Measurements from ENCODE around the gene MYL6B. TPM values are rescaled to one million over a fixed set of nuclear protein-coding genes. Genes with fewer than 3 reads are reported as not detected.

The MYL6B gene
- polyA plus RNA-seq, 2 of the 4 experiments (the other 2 are of a cell fraction), result 67.0 to 83.9 TPM

- Histone ChIP-seq H3K4me2 (no peak overlapping the region; the same call in 2 of the 3 replicates), H3K27ac (peak overlapping the region in 1 of 2 experiments; percentile 46; a peak in 2 of 6 replicates), H3K4me1 (peaks cover 3% of the 10 kb centered on the region), H3K9me3 (no peaks in the 10 kb centered on the region), H3K4me3 (no peak overlapping the region)
- DNase-seq (ENCODE audit: low read depth in 1 of 2, low spot score in 1 of 2), result peak; percentile 79 to 91
- CTCF ChIA-PET, result interaction anchor here (0.8 to 6.5 kb wide), 14 partner anchors 9 to 444 kb away, joined by 3 to 204 read pairs (median 4); partner anchors contain the start of genes ESYT1, MYL6, NABP2 and RNF41
- ATAC-seq, result peak in 1 of 2 experiments; percentile 23; a peak in 3 of 6 replicates
- POLR2A ChIA-PET, result no interaction called here
- 0% methylated on average over 1 of the region's 1 CpG for WGBS (ENCODE audit: missing lambda C conversion rate)
- FAIRE-seq, result no peak
- TF ChIP-seq ZSCAN20 (CRISPR knock-in tag; IDR thresholded peaks at IDR 0.05) (no peak), MYC (IDR thresholded peaks at IDR 0.05; ENCODE audit: borderline replicate concordance, low read length) (no peak), NPAS2 (CRISPR knock-in tag; IDR thresholded peaks at IDR 0.05; ENCODE audit: borderline replicate concordance) (no peak), RARB (CRISPR knock-in tag; IDR thresholded peaks at IDR 0.05) (no peak), SMC3 (IDR thresholded peaks at IDR 0.05) (peak; percentile 69), HOXB13 (CRISPR knock-in tag; IDR thresholded peaks at IDR 0.05; ENCODE audit: low read depth) (no peak), RFX5 (IDR thresholded peaks at IDR 0.05) (no peak), CTCF (IDR thresholded peaks at IDR 0.05) (peak; percentile 93), NR3C1 (IDR thresholded peaks at IDR 0.05) (no peak), CHD2 (IDR thresholded peaks at IDR 0.05; ENCODE audit: low read length, partially characterized antibody) (no peak), PHF8 (IDR thresholded peaks at IDR 0.05; ENCODE audit: borderline replicate concordance, low read depth) (no peak), SREBF2 (IDR thresholded peaks at IDR 0.05) (no peak), HES2 (IDR thresholded peaks at IDR 0.05) (no peak), E2F6 (IDR thresholded peaks at IDR 0.05; ENCODE audit: borderline replicate concordance, low read depth) (no peak), EP300 (IDR thresholded peaks at IDR 0.05) (no peak), KDM5A (IDR thresholded peaks at IDR 0.05) (no peak), HOXB5 (CRISPR knock-in tag; IDR thresholded peaks at IDR 0.05) (no peak), EHF (CRISPR knock-in tag; IDR thresholded peaks at IDR 0.05) (no peak), FOSB (CRISPR knock-in tag; IDR thresholded peaks at IDR 0.05) (0 out of 2 replicates have a peak, but pooled peaks have one; percentile 28), REST (IDR thresholded peaks at IDR 0.05) (no peak), ELK1 (IDR thresholded peaks at IDR 0.05; ENCODE audit: low read depth, low read length) (no peak), HOXA7 (CRISPR knock-in tag; IDR thresholded peaks at IDR 0.05) (no peak), POLR2A (IDR thresholded peaks at IDR 0.05; ENCODE audit: low read length) (no peak), CBX8 (IDR thresholded peaks at IDR 0.05) (no peak), USF2 (IDR thresholded peaks at IDR 0.05) (no peak), NFE2L2 (conservative IDR thresholded peaks at IDR 0.05; ENCODE audit: low read length) (no peak), CEBPB (IDR thresholded peaks at IDR 0.05) (no peak), ZNF302 (CRISPR knock-in tag; IDR thresholded peaks at IDR 0.05) (no peak), HEYL (CRISPR knock-in tag; IDR thresholded peaks at IDR 0.05) (no peak), RAD21 (conservative IDR thresholded peaks at IDR 0.05 in 1 of 2, IDR thresholded peaks at IDR 0.05 in 1 of 2) (peak; percentile 84 to 96), FOXS1 (CRISPR knock-in tag; IDR thresholded peaks at IDR 0.05) (no peak), ESRRA (IDR thresholded peaks at IDR 0.05; ENCODE audit: borderline replicate concordance, low read length) (no peak), BHLHE40 (IDR thresholded peaks at IDR 0.05; ENCODE audit: low read depth, low read length) (no peak), MAZ (IDR thresholded peaks at IDR 0.05; ENCODE audit: borderline replicate concordance, low read depth, low read length) (no peak), MAX (IDR thresholded peaks at IDR 0.05) (0 out of 2 replicates have a peak, but pooled peaks have one; percentile 35)
Observed at GRCh38 chr12:56193025-56193578, 40.7 kb downstream of the MYL6B start.
